Right cardiac atrium (tissue), 5 donors: ENCODE measurements around the gene PTPRF. TPM values are rescaled to one million over a fixed set of nuclear protein-coding genes. Genes with fewer than 3 reads are reported as not detected.

Source experiments
- ATAC-seq, 2 donors: fragments of 200-7000 bp; cut with Tn5 transposase; one replicate each; pipeline versions ENCODE4 v1.8.0 to v1.9.1; 2020; ENCODE audit warnings: moderate library complexity in 2 of 2, mild to moderate bottlenecking in 1 of 2
- DNase-seq, 3 donors: peaks; one replicate each; pipeline ENCODE4 v3.0.0-alpha.2; 2020
- H3K27ac ChIP-seq: one replicate; pipeline ENCODE4 v1.5.1; 2013; ENCODE audit warnings: mild to moderate bottlenecking, low read length, control low read depth, moderate library complexity
- H3K27me3 ChIP-seq: one replicate; pipeline ENCODE4 v1.6.1; 2013; ENCODE audit not compliant: control insufficient read depth, insufficient read depth
- H3K4me1 ChIP-seq: one replicate; pipeline ENCODE4 v1.6.1; 2013; ENCODE audit warnings: low read length; ENCODE audit not compliant: control insufficient read depth, insufficient read depth
- H3K4me3 ChIP-seq: one replicate; pipeline ENCODE4 v1.5.1; 2013; ENCODE audit warnings: low read length, control low read depth
- H3K9me3 ChIP-seq: one replicate; pipeline ENCODE4 v1.6.1; 2013; ENCODE audit warnings: low read length; ENCODE audit not compliant: control insufficient read depth
- WGBS: extraction: QIAGEN DNeasy Blood & Tissue Kit; methylation state at CpG from one replicate; pipeline ENCODE4 v1.1.7; 2013; 5-methylcytosine and 5-hydroxymethylcytosine counted together
- intact Hi-C, 4 donors: fragments of 100-400 bp; cut with DNase I; formaldehyde crosslinking; loops; one replicate each; pipeline versions ENCODE4 v1.11.0 to v1.14.0; 2022 to 2023
- polyA plus RNA-seq: library from polyadenylated mRNA; stranded (reverse); fragments of 200-250 nt; gene quantifications from one replicate; pipeline ENCODE4 v1.2.3, GENCODE V29; 2013
- total RNA-seq, 4 donors: library from RNA; stranded (reverse); fragmentation: NEBNext Ultra II Directional; extraction: Animal tissue kit (Norgen Biotek cat#: 25700); gene quantifications; one replicate each; pipeline ENCODE4 v1.2.1, GENCODE V29; 2021
- donor health status: healthy with polysubstance abuse.
- donor health status: DM: no; HTN: yes; CAD: no.
- donor health status: DM: no; HTN: no; CAD: no.
- donor health status: DM: no; HTN: yes; CAD: no; lungs with severe emphysema.
- donor health status: DM: yes; HTN: yes; CAD: no.

PTPRF gene
- total and polyA plus RNA-seq, 5 donors, result 5.1 to 19.7 (median 11.6) TPM

DNA sequence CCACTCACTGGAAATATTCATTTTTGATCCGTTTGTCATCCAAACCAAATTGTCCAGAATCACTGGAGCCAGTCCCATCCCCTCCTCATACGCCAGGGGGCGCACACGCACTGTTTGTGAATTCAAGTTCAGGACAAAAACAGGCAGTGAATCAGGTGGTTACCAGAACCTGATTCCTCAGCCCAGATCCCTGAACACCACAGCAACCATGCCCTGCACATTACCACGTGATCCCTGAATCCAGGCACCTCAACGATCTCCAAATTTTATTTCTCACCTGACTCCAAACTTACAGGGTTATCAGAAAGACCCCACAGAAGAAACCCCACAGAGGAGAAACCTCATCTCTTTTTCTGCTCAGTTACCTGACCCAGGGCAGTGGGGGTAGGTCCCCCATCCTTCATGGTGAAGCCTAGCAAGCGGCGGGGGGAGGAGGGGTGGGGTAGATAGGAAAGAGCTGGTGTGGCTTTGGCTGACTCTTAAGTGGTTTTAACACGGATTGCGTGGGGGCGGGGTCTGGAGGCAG lies 1.4 kb upstream of the PTPRF start:
- Histone ChIP-seq H3K9me3 (no peaks in the 10 kb centered on the region), H3K4me3 (no peak overlapping the region), H3K27ac (no peak overlapping the region), H3K27me3 (no peaks in the 10 kb centered on the region), H3K4me1 (no peaks in the 10 kb centered on the region)
- 15% methylated on average over 11 of the region's 11 CpGs for WGBS
- ATAC-seq (peak; percentile 50 to 66), DNase-seq (peak; percentile 79 to 93 (median 92))
- intact Hi-C loops, result loop anchor here in 2 of 4 donors (5.0 to 10.0 kb wide), 3 partner anchors 126 to 513 kb away; partner anchors contain the start of gene KDM4A (in 1 of the 2)

DNA sequence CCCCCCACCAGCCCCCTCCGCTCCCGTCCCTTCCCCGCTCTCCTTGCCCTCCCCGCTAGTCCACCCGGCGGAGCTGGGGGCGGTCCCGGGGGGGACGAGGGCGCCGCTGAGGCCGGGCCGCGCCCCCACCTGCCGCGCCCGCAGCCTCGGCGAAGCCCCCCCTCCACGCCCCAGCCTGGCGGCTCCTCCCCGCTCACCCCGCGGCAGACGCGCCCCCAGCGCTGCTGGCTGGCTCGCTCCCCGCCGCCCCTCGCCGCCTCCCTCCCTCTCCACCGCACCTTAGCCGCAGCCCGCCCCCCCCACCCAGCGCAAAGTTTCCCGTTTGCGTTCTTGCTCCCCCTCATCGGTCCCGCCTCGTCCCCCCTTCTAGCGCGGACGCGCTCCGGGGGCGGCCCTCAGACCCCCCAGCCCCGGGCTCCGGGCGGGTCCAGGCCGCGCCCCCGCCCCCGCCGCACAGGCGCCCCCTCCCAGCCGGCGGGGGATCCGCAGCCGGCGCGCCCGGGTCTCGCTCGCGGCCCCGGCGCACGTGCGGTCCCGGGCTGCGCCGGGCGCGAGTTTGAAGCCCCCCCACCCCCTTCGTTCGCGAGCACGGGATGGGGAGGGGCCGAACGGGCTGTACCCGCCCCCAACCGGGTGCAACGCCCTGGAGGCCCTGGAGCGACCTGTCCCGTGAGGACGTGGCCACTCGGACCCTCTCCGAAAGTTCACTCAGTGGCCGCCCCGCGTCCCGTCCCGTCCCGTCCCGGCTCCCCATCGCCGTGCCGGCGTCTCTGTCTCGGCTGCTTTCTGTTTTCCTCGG lies 623 bp downstream of the PTPRF start:
- 1% methylated on average over 101 of the region's 102 CpGs for WGBS
- Histone ChIP-seq H3K4me1 (no peaks in the 10 kb centered on the region), H3K4me3 (peak overlapping the region; percentile 90), H3K27me3 (no peaks in the 10 kb centered on the region), H3K9me3 (no peaks in the 10 kb centered on the region), H3K27ac (no peak overlapping the region)
- ATAC-seq (peak; percentile 23 to 47), DNase-seq (peak in 2 of 3 donors; percentile 38 to 70)
- intact Hi-C loops, result loop anchor here in 1 of 4 donors (10.0 kb wide), 1 partner anchor 113 kb away; no protein-coding TSS in a partner anchor

DNA sequence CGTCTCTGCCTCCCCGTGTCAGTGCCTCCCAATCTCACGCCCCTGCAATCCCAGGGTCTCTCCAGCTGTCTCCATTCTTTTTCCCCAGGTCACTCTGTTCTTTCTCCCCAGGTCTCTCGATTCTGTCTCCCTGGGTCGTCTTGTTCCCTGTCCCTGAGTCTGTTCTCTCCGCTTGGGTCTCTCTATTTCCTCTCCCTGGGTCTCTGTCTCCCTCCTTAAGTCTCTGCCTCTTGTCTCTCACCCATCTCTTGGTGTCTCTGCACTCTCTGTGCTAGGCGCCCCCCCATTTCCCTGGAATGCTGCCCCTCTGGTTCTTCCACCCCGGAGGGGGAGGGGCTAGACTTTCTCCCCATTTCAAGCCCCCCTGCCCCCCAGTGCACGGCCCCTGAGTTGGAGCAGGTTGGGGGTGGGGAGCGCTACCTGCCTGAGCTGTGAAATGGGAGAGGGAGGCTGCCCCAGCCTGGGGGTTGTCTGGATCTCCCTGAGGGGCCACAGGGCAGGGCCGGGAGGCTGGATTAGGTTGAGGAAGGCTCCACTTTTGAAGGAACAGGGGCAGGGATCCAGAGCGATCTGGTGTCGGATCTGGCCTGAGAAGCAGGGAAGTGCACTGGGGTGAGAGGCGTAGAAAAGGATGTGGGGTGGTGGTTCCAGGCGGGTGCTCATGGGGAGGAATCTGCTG lies 1.4 kb downstream of the PTPRF start:
- ATAC-seq (peak in 1 of 2 donors; percentile 5), DNase-seq (no peak)
- intact Hi-C loops, result loop anchor here in 1 of 4 donors (10.0 kb wide), 1 partner anchor 113 kb away; no protein-coding TSS in a partner anchor
- H3K4me3 ChIP-seq, result peak overlapping the region; percentile 90
- H3K27ac ChIP-seq, result no peak overlapping the region
- 33% methylated on average over 15 of the region's 15 CpGs for WGBS
- no peaks in the 10 kb centered on the region for H3K4me1 ChIP-seq
- no peaks in the 10 kb centered on the region for H3K9me3 ChIP-seq
- no peaks in the 10 kb centered on the region for H3K27me3 ChIP-seq

DNA sequence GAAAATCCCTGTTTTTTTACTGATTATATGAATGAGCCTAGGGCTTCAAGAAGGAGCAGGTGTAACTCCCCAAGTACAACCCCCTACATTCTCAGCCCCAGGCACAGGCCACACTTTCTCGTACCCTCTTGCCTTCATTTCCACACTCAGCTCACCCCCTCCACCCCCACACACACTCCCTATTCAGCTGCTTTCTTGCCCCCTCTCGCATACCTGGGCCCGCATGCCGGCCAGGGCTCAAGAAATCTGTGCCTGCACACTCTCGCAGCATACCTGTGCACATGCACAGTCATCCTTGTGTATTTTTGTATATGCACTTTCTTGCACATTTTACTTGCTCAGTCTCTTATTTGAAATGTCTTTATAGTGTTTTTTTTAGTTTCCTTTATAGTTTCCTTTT lies 2.0 kb downstream of the PTPRF start:
- no peak overlapping the region for H3K27ac ChIP-seq
- no peaks in the 10 kb centered on the region for H3K9me3 ChIP-seq
- no peaks in the 10 kb centered on the region for H3K27me3 ChIP-seq
- DNase-seq, result no peak
- no peak overlapping the region for H3K4me3 ChIP-seq
- 86% methylated on average over 5 of the region's 5 CpGs for WGBS
- ATAC-seq, result no peak
- intact Hi-C loops, result loop anchor here in 1 of 4 donors (10.0 kb wide), 1 partner anchor 112 kb away; no protein-coding TSS in a partner anchor
- no peaks in the 10 kb centered on the region for H3K4me1 ChIP-seq

DNA sequence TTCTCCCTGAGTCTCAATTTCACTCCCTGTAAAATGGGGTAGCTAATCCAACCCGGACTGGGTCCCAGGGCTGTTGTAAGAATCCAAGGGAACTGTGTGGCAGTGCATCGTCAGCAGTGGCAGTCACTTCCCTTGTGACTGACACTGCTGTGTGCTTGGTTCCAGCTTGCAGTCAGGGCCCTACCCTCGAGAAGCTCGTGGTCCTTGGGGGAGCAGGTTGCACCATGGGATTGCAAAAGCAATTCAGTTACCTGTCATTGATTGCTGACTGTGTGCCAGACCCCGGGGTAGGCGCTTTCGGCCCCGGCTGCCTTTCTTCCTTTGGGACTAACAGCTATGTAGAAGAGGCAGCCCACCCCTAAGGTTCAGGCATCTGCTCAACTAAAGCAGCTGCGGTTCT lies 2.9 kb downstream of the PTPRF start:
- Histone ChIP-seq H3K4me3 (no peak overlapping the region), H3K4me1 (no peaks in the 10 kb centered on the region), H3K27me3 (no peaks in the 10 kb centered on the region), H3K9me3 (no peaks in the 10 kb centered on the region), H3K27ac (no peak overlapping the region)
- WGBS, result 69% methylated on average over 9 of the region's 9 CpGs
- ATAC-seq (no peak), DNase-seq (no peak)
- intact Hi-C loops, result loop anchor here in 1 of 4 donors (10.0 kb wide), 1 partner anchor 111 kb away; no protein-coding TSS in a partner anchor

DNA sequence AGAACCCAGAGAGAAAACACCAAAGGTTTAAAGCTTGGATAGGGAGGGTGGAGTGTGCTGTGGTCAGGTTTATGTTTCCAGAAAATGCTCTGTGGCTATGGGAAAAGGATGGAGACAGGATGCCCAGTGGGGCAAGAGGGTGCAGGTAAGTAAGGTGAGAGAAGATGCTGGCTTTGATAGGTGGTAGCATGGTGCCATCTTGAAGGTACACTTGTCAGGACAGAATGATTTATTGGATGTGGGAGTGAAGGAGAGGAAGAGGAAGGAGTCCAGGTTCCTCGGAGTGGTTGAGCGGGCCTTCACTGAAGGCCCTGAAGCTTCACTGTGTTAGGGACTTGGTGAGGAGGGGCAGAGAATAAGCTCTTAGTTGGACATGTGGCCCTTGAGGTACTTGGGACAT lies 3.6 kb downstream of the PTPRF start:
- H3K9me3 ChIP-seq, result no peaks in the 10 kb centered on the region
- H3K27ac ChIP-seq, result no peak overlapping the region
- no peaks in the 10 kb centered on the region for H3K4me1 ChIP-seq
- H3K4me3 ChIP-seq, result no peak overlapping the region
- WGBS, result 78% methylated on average over 2 of the region's 2 CpGs
- no peak for ATAC-seq
- intact Hi-C loops, result loop anchor here in 1 of 4 donors (10.0 kb wide), 1 partner anchor 111 kb away; no protein-coding TSS in a partner anchor
- H3K27me3 ChIP-seq, result no peaks in the 10 kb centered on the region
- no peak for DNase-seq

DNA sequence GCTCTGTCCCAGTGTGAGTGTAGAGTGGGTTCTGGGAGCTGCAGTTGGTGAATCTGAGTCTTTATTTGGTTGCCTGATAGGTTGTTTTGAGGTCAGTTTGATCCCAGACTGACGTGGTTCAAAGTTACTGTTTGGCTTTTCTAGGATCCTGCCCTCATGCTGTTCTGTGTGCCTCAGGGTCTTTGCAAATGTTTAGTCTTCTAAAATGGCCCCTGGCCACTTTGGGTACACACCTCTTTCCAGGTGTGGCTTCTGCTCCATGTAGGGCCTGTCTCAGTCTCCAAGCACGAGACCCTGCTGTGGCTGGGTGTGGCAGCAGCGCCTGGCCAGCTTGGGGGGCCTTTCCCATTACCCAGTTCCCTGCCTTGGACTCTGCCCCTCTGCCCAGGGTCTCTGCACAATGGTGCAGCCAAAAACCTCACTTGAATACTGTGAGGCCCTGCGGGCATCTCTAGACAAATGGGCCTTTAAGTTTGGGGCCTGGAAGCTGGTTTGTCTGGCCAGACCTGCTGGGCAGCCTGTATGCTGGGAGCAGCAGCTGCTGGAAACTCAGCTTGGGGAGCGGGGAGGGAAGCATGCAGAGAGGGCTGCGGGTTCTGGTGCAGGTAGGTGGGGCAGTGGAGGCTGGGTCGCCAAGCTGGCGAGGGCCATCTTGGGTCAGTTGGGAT lies 5.6 kb downstream of the PTPRF start:
- Histone ChIP-seq H3K27me3 (no peaks in the 10 kb centered on the region), H3K4me1 (no peaks in the 10 kb centered on the region), H3K9me3 (no peaks in the 10 kb centered on the region), H3K27ac (no peak overlapping the region), H3K4me3 (no peak overlapping the region)
- intact Hi-C loops, result loop anchor here in 1 of 4 donors (10.0 kb wide), 1 partner anchor 108 kb away; no protein-coding TSS in a partner anchor
- no peak for ATAC-seq
- no peak for DNase-seq
- WGBS, result 90% methylated on average over 8 of the region's 8 CpGs

DNA sequence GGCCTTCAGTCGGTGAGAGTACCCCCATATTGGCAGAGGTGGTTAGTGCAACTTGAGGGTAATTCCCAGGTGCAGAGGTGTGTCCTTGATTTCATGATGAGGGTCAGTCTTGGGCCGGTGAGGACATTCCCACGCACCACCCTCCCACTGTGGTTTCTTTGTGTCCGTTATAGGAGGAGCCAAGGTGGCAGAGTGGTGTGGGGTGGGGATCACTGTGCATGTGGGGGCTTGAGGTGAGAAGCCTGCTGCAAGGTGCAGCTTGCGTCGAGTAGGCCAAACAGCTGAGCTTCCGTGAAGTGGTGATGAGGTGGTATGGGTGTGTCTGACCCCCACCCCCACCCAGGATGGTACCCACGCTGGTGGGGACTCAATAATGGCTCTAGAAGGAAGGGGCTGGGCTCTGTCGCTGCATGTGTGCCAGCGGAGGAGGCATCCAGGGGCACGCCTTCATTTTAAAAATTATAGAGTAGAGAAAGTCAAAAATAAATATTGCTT lies 6.2 kb downstream of the PTPRF start:
- DNase-seq, result no peak
- no peak overlapping the region for H3K27ac ChIP-seq

DNA sequence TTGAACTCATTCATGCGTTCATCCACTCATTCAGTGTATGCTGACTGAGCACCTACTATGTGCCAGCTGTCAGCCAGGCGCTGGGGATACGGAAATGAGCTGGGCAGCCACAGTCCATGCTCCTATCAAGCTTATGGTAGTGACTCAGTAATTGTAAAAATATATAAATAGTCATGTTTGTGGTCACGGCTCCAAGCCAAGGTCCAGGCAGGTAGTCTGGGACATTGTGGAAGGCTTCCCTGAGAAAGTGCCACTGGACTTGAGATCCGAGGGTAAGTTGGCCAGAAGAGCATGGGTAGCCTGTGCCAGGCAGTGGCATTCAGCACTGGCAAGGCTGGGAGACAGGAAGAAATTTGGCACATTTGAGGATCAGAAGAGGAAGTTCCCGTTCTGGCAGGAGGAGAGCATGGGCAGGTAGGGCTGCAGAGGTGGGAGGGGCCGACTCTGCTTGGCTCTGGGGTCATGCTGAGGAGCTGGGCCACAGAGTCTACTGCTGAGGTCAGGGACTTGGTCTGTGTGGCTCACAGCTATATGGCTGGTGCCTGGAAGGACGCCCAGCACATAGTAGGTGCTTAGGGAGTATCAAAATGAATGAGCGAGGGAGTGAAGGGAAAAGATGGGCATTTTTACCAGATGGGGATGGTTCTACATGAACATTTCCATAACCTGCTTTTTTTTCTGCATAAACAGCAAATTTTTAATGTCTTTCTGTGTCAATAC lies 6.9 kb downstream of the PTPRF start:
- Histone ChIP-seq H3K4me3 (no peak overlapping the region), H3K27me3 (no peaks in the 10 kb centered on the region), H3K27ac (no peak overlapping the region), H3K4me1 (peaks cover 4% of the 10 kb centered on the region), H3K9me3 (no peaks in the 10 kb centered on the region)
- DNase-seq, result no peak
- 84% methylated on average over 9 of the region's 9 CpGs for WGBS
- no peak for ATAC-seq
- intact Hi-C loops, result loop anchor here in 1 of 4 donors (10.0 kb wide), 1 partner anchor 107 kb away; no protein-coding TSS in a partner anchor

More for the DNA sequence above, 6.2 kb downstream of the PTPRF start:
- no peaks in the 10 kb centered on the region for H3K9me3 ChIP-seq
- WGBS, result 85% methylated on average over 11 of the region's 11 CpGs
- no peaks in the 10 kb centered on the region for H3K27me3 ChIP-seq
- H3K4me1 ChIP-seq, result no peaks in the 10 kb centered on the region
- no peak overlapping the region for H3K4me3 ChIP-seq
- intact Hi-C loops, result loop anchor here in 1 of 4 donors (10.0 kb wide), 1 partner anchor 108 kb away; no protein-coding TSS in a partner anchor
- no peak for ATAC-seq

DNA sequence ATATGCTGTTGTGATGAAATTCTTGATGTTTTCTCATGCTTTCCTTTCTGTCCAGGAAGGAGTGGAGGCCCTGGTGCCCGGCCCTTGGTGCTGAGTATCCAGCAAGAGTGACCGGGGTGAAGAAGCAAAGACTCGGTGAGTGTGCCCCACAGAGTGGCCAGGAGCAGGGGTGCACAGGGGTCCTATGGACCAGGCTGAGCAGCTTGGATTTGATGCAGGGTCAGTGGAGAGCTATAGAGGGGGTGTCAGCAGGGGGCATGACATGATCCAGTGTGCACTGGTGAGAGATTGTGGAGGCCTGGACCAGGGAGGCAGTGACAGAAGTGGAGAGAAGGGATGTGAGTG lies 7.4 kb downstream of the PTPRF start:
- intact Hi-C loops, result loop anchor here in 1 of 4 donors (10.0 kb wide), 1 partner anchor 107 kb away; no protein-coding TSS in a partner anchor
- Histone ChIP-seq H3K4me1 (peaks cover 4% of the 10 kb centered on the region), H3K27me3 (no peaks in the 10 kb centered on the region), H3K27ac (no peak overlapping the region), H3K9me3 (no peaks in the 10 kb centered on the region), H3K4me3 (no peak overlapping the region)
- no peak for ATAC-seq
- WGBS, result 98% methylated on average over 3 of the region's 3 CpGs
- DNase-seq, result no peak
